ENCODE measurements around the gene ICA1L.

ICA1L gene

DNA sequence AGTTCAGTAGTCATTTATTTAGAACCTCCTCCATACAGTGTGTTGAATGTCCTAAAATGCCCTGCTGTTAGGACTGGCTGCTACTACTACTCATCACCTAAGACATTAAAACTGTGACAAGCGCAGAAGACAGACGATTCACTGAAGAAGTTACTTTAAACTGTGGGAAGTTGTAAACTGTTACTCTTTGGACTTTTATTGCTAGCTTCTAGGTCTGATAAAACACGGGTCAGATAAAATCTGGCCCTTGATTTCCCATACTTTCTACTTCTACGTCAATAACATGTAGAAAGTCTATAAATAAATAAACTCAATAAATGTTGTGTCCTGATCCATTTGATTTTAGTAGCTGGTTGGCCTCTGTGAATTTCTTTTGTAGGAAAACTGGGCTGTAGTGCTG, 113.4 kb downstream of the ICA1L start:
- peaks cover 47% of the 10 kb centered on the region for H3K36me3 ChIP-seq (ENCODE audit: insufficient read depth, low read length)

GRCh38 chr2:202757339-202757738, 114.2 kb downstream of the ICA1L start:
- Histone ChIP-seq H3K9ac (ENCODE audit: low read depth, low read length) (no peak overlapping the region), H3K4me3 (ENCODE audit: low read length) (no peak overlapping the region), H3K4me1 (ENCODE audit: insufficient read depth, low read length) (no peaks in the 10 kb centered on the region), H3K36me3 (ENCODE audit: insufficient read depth, low read length) (peaks cover 47% of the 10 kb centered on the region), H3K9me3 (ENCODE audit: insufficient read depth, low read depth, low read length) (peaks cover 4% of the 10 kb centered on the region; the same call in 1 of the 2 replicates), H3K27ac (ENCODE audit: low read depth, low read length) (no peak overlapping the region), H3K27me3 (ENCODE audit: insufficient read depth, low read length) (no peaks in the 10 kb centered on the region)
- 99% methylated on average over 5 of the region's 5 CpGs for WGBS

More for the DNA sequence above, 113.4 kb downstream of the ICA1L start:
- 100% methylated on average over 2 of the region's 4 CpGs for WGBS
- H3K27me3 ChIP-seq (ENCODE audit: insufficient read depth, low read length), result no peaks in the 10 kb centered on the region
- H3K4me1 ChIP-seq (ENCODE audit: insufficient read depth, low read length), result no peaks in the 10 kb centered on the region
- no peak overlapping the region for H3K4me3 ChIP-seq (ENCODE audit: low read length)
- H3K27ac ChIP-seq (ENCODE audit: low read depth, low read length), result no peak overlapping the region
- no peaks in the 10 kb centered on the region for H3K9me3 ChIP-seq (ENCODE audit: insufficient read depth, low read depth, low read length)
- no peak overlapping the region for H3K9ac ChIP-seq (ENCODE audit: low read depth, low read length)

DNA sequence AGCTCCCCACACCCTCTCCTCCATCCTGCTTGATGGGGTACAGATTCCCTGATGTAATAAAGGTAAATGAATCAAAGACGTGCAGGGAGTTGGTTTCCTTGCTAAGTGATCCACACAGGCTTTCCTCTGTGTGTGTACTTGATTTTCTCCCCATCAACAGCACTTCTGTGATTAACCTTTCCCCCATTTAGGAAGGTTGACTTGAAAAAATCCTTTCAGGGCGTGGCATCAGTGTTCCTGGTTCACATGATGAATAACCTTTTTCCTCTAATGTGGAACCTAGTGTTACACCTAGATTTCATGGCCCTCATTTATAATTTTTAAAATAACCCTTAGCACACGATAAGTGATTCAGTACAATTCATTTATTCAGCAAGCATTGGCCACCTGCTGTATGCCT, 115.0 kb downstream of the ICA1L start:
- no peak overlapping the region for H3K27ac ChIP-seq (ENCODE audit: low read depth, low read length)
- no peaks in the 10 kb centered on the region for H3K4me1 ChIP-seq (ENCODE audit: insufficient read depth, low read length)
- H3K4me3 ChIP-seq (ENCODE audit: low read length), result no peak overlapping the region
- H3K36me3 ChIP-seq (ENCODE audit: insufficient read depth, low read length), result peaks cover 47% of the 10 kb centered on the region
- no peak overlapping the region for H3K9ac ChIP-seq (ENCODE audit: low read depth, low read length)
- H3K9me3 ChIP-seq (ENCODE audit: insufficient read depth, low read depth, low read length), result peaks cover 5% of the 10 kb centered on the region; the same call in 1 of the 2 replicates
- H3K27me3 ChIP-seq (ENCODE audit: insufficient read depth, low read length), result no peaks in the 10 kb centered on the region
- WGBS, result 95% methylated on average over 3 of the region's 3 CpGs

- peaks cover 5% of the 10 kb centered on the region; the same call in 1 of the 2 replicates for H3K9me3 ChIP-seq (ENCODE audit: insufficient read depth, low read depth, low read length)
- H3K36me3 ChIP-seq (ENCODE audit: insufficient read depth, low read length), result peaks cover 40% of the 10 kb centered on the region
- no peak overlapping the region for H3K9ac ChIP-seq (ENCODE audit: low read depth, low read length)
- WGBS, result 93% methylated on average over 4 of the region's 6 CpGs
- H3K27me3 ChIP-seq (ENCODE audit: insufficient read depth, low read length), result no peaks in the 10 kb centered on the region
- H3K4me3 ChIP-seq (ENCODE audit: low read length), result no peak overlapping the region
- H3K27ac ChIP-seq (ENCODE audit: low read depth, low read length), result no peak overlapping the region
- no peaks in the 10 kb centered on the region for H3K4me1 ChIP-seq (ENCODE audit: insufficient read depth, low read length)
Observed at GRCh38 chr2:202754936-202755335, 116.6 kb downstream of the ICA1L start.

DNA sequence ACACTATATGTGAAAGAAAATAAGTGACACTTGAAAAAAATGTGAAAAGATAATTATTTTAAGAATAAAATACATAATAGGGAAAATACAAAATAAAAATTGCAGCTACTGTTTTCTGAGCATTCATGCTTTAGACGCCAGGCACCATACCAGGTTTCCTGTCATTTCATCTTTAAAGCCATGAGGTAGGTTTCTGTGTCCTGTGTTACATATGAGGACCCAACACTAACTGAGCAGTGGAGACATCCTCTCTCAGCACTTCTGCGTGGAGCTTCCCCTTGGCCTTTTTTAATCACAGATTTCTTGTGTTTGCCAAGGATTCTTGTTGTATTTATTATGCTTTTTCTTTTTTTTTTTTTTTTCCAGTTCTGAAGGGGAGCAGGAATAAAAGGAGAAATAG, 119.5 kb downstream of the ICA1L start:
- Histone ChIP-seq H3K27ac (ENCODE audit: low read depth, low read length) (no peak overlapping the region), H3K9me3 (ENCODE audit: insufficient read depth, low read depth, low read length) (peaks cover 5% of the 10 kb centered on the region; the same call in 1 of the 2 replicates), H3K4me3 (ENCODE audit: low read length) (no peak overlapping the region), H3K9ac (ENCODE audit: low read depth, low read length) (no peak overlapping the region), H3K4me1 (ENCODE audit: insufficient read depth, low read length) (no peaks in the 10 kb centered on the region), H3K36me3 (ENCODE audit: insufficient read depth, low read length) (peaks cover 13% of the 10 kb centered on the region), H3K27me3 (ENCODE audit: insufficient read depth, low read length) (no peaks in the 10 kb centered on the region)
- 94% methylated on average over 2 of the region's 2 CpGs for WGBS

DNA sequence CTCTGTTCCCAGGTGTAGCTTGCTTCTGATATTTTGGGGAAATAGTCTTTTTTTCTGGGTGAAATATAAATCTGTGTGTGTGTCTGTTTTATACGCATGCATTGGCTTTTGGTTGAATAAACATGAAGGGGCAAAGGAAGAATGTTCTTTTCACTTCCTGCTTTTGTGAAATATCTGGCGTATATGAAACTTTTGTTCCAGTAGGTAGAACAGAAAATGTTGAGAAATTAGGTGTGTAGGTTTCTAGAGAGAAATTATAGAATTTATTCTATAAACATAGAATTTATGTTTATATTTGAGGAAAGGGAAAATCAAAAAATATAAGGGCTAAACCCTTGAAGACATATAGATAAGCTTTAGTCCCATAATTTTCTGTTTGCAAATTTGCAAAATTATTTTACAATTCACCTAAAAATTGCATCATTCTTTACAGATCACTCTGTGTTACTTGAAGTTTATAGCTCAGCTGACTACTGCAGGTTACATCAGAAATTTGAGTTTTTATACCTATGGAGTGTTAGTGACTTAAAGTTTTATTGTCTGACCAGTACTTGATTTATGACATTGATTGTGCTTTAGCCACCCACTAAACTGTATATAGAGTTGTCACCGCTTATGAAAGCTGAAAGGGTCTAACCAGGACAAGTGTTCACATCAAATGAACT, 120.7 kb downstream of the ICA1L start:
- peaks cover 3% of the 10 kb centered on the region; the same call in 1 of the 2 replicates for H3K36me3 ChIP-seq (ENCODE audit: insufficient read depth, low read length)
- H3K27me3 ChIP-seq (ENCODE audit: insufficient read depth, low read length), result no peaks in the 10 kb centered on the region
- no peak overlapping the region for H3K9ac ChIP-seq (ENCODE audit: low read depth, low read length)
- no peaks in the 10 kb centered on the region for H3K4me1 ChIP-seq (ENCODE audit: insufficient read depth, low read length)
- 89% methylated on average over 3 of the region's 3 CpGs for WGBS
- H3K4me3 ChIP-seq (ENCODE audit: low read length), result no peak overlapping the region
- H3K9me3 ChIP-seq (ENCODE audit: insufficient read depth, low read depth, low read length), result peaks cover 5% of the 10 kb centered on the region; the same call in 1 of the 2 replicates
- H3K27ac ChIP-seq (ENCODE audit: low read depth, low read length), result no peak overlapping the region

DNA sequence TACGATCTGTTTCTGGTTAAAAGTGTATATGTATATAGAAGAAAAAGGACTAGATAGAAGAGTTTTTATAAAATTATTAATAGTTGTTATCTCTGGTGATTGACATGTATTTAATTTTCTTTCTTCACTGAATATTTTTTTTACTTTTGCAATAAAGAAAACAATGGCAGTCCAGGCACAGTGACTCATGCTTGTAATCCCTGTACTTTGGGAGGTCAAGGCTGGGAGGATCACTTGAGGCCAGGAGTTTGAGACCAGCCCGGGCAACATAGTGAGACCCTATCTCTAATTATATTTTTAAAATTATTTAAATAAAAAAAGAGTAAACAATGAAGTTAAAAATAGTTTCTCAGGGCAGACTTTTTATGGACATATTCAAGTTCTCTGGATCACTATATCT, 122.1 kb downstream of the ICA1L start:
- Histone ChIP-seq H3K27ac (ENCODE audit: low read depth, low read length) (no peak overlapping the region), H3K4me3 (ENCODE audit: low read length) (no peak overlapping the region), H3K36me3 (ENCODE audit: insufficient read depth, low read length) (no peaks in the 10 kb centered on the region), H3K4me1 (ENCODE audit: insufficient read depth, low read length) (no peaks in the 10 kb centered on the region), H3K9ac (ENCODE audit: low read depth, low read length) (no peak overlapping the region), H3K9me3 (ENCODE audit: insufficient read depth, low read depth, low read length) (peaks cover 5% of the 10 kb centered on the region; the same call in 1 of the 2 replicates), H3K27me3 (ENCODE audit: insufficient read depth, low read length) (no peaks in the 10 kb centered on the region)
- 95% methylated on average over 1 of the region's 2 CpGs for WGBS

- Histone ChIP-seq H3K4me3 (ENCODE audit: low read length) (no peak overlapping the region), H3K4me1 (ENCODE audit: insufficient read depth, low read length) (no peaks in the 10 kb centered on the region), H3K27me3 (ENCODE audit: insufficient read depth, low read length) (no peaks in the 10 kb centered on the region), H3K9me3 (ENCODE audit: insufficient read depth, low read depth, low read length) (peaks cover 3% of the 10 kb centered on the region; the same call in 1 of the 2 replicates), H3K36me3 (ENCODE audit: insufficient read depth, low read length) (peaks cover 13% of the 10 kb centered on the region), H3K27ac (ENCODE audit: low read depth, low read length) (no peak overlapping the region), H3K9ac (ENCODE audit: low read depth, low read length) (no peak overlapping the region)
- WGBS, result 100% methylated on average over 1 of the region's 1 CpG
Observed at GRCh38 chr2:202743613-202744012, 128.0 kb downstream of the ICA1L start.

- Histone ChIP-seq H3K9ac (ENCODE audit: low read depth, low read length) (no peak overlapping the region), H3K4me1 (ENCODE audit: insufficient read depth, low read length) (no peaks in the 10 kb centered on the region), H3K27me3 (ENCODE audit: insufficient read depth, low read length) (no peaks in the 10 kb centered on the region), H3K27ac (ENCODE audit: low read depth, low read length) (no peak overlapping the region), H3K4me3 (ENCODE audit: low read length) (no peak overlapping the region), H3K36me3 (ENCODE audit: insufficient read depth, low read length) (peaks cover 17% of the 10 kb centered on the region), H3K9me3 (ENCODE audit: insufficient read depth, low read depth, low read length) (peaks cover 11% of the 10 kb centered on the region)
- WGBS, result 100% methylated on average over 1 of the region's 1 CpG
Observed at GRCh38 chr2:202736826-202737225, 134.7 kb downstream of the ICA1L start.

GRCh38 chr2:202726070-202726469, 145.5 kb downstream of the ICA1L start:
- 0 out of 2 replicates have a peak, but pooled peaks cover 3% of the 10 kb centered on the region for H3K4me1 ChIP-seq (ENCODE audit: insufficient read depth, low read length)
- no peaks in the 10 kb centered on the region for H3K9me3 ChIP-seq (ENCODE audit: insufficient read depth, low read depth, low read length)
- no peaks in the 10 kb centered on the region for H3K27me3 ChIP-seq (ENCODE audit: insufficient read depth, low read length)
- no peak overlapping the region for H3K4me3 ChIP-seq (ENCODE audit: low read length)
- no peak overlapping the region for H3K27ac ChIP-seq (ENCODE audit: low read depth, low read length)
- peaks cover 26% of the 10 kb centered on the region for H3K36me3 ChIP-seq (ENCODE audit: insufficient read depth, low read length)
- H3K9ac ChIP-seq (ENCODE audit: low read depth, low read length), result no peak overlapping the region
- 95% methylated on average over 3 of the region's 3 CpGs for WGBS

DNA sequence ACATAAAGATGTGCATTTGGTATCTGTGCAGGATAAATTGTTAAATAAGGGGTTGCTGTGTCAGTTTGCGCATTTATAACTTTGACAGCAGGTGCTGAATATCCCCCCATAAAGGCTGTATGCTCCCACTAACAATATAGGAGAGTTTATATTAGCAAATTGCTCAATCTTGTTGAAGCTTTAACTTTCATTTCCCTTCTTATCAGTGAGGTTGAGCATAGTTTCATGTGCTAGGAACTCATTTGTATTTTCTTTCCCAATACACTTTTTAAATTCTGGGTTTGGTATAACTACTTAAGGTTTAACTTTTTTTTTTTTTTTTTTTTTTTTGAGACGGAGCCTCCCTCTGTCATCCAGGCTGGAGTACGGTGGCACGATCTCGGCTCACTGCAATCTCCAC, 147.8 kb downstream of the ICA1L start:
- Histone ChIP-seq H3K27ac (ENCODE audit: low read depth, low read length) (no peak overlapping the region), H3K9me3 (ENCODE audit: insufficient read depth, low read depth, low read length) (no peaks in the 10 kb centered on the region), H3K27me3 (ENCODE audit: insufficient read depth, low read length) (no peaks in the 10 kb centered on the region), H3K4me1 (ENCODE audit: insufficient read depth, low read length) (0 out of 2 replicates have a peak, but pooled peaks cover 3% of the 10 kb centered on the region), H3K36me3 (ENCODE audit: insufficient read depth, low read length) (peaks cover 16% of the 10 kb centered on the region), H3K9ac (ENCODE audit: low read depth, low read length) (no peak overlapping the region), H3K4me3 (ENCODE audit: low read length) (no peak overlapping the region)
- WGBS, result 99% methylated on average over 5 of the region's 5 CpGs
